ENCODE results near the gene DCC.

DCC gene

DNA sequence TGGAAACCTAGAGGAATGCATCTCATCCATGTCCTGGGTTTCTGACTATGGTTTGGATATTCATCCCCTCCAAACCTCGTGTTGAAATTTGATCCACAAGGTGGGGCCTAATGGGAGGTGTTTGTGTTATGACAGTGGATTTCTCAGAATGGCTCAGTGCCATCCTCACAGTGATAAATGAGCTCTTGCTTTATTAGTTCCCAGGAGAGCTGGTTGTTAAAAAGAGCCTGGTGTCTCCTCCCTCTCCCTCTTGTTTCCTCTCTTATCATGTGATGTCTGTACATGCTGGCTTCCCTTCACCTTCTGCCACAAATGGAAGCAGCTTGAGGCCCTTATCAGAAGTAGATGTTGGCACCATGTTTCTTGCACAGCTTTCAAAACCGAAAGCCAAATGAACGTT is 424.3 kb downstream of the DCC start:
- DNase-seq (ENCODE audit: insufficient read length, low spot score) (no peak), FAIRE-seq (no peak)

DNA sequence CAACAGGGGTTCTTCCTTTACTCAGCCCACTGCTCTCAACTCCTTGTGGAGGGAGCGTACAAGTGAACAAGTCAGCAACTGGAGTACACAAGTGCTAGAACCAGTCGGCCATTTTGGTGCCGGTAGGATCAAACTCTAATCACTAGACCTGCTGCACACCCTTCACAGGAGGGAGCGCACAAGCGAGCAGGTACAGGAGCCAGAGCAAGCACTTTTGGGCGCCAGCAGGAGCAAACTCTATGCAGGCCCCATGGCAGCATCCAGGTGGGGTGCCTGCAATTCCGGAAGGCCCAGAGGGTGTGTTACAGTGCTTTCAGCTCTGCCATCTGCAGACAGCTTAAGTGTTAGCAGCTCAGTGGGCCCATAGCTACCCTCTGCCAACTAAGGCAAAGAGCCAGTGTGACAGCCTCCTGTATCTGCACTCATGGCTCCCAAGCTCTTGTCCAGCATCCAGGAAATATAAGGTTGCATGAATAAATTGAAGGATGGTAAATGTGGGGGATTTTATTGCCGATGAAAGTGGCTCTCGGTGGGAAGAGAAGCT is 426.1 kb downstream of the DCC start:
- DNase-seq (ENCODE audit: insufficient read length, low spot score) (no peak), FAIRE-seq (no peak)

DNA sequence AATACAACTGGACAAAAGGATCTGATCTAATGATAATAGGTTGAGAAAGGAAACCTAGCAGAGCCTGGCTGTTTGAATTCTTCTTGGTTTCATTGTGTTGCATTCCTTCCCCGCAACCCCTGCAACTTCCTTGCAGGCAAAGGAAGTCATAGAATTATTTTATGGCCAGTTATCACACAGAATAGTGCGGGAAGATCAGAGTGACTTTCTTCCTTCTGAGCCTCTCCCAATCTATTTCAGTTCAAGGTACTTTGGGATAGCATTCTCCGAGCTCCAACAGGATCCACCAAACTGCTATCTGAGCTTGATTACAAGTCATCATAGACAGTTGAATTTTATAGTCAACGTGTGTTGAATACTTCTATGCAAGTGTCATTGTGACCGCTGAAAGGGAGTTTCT is 441.1 kb downstream of the DCC start:
- FAIRE-seq (no peak), DNase-seq (ENCODE audit: insufficient read length, low spot score) (no peak)

DNA sequence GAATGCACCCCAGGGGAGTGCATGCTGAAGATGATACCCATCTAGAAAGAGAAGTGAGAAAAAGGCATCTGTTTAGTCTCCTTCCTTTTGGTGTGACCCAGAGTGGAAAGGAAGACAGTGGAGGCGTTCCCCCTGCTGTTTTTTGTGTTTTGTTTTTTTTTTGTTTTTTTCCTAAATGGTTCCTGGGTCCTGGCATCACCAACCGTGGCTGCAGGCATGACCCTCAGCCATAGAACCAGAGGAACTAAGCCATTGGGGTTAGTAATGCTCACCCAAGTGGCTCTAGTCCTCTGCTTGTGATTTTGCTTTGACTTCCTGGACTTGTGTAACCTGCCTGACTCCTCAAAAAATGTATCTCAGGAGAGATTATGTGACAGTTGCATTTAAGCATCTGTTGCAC is 451.3 kb downstream of the DCC start:
- no peak for DNase-seq (ENCODE audit: insufficient read length, low spot score)
- FAIRE-seq = no peak

DNA sequence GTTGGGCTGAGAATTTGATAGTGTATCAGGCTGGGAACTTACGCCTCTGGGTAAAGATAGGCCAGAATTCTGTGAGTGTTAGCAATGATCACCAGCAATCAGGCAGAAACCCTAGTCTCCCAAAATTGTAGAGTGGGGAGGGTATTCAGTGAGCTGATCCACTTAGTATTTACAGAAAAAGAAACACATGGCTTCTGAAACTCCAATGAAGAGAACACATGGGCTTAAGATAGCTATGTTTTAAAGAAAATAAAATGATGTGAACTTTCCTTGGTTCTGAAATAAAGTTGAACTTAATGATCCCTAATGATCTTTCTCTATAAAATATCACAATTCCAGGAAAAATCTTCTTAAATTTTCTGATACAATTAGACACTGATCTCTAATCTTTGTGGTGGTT is 472.8 kb downstream of the DCC start:
- FAIRE-seq = no peak
- DNase-seq (ENCODE audit: insufficient read length, low spot score) = no peak

DNA sequence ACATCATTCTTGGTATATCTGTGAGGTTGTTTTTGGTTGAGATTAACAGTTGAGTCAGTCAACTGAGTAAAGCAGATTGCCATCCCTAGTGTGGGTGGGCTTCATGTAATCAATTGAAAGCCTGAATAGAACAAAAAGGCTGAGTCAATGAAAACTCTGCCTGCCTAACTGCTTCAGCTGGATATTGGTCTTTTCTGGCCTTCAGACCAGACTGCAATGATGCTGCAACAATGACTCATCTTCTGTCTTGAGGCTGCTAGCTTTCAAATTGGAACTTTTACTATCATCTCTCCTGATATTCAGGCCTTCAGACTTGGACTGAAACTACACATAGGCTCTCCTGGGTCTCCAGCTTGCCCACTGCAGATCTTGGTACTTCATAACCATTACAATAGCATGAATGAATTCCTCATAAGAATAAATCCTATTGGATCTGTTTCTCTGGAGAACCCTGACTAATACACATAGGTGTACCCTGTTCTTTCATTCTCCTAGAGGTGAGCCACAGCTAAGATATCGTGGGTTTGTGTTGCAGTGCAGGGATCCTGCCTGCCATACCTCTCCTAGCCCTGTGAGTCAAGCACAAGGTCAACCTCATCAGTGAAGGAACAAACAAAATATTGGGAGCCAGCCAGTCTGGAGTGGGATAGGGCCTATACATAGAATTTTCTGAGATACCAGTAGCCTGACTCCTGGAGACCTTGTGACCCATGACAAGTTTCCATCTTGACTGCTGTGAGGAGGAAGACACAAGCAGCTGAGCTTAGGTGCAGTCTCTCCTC is 473.8 kb downstream of the DCC start:
- DNase-seq (ENCODE audit: insufficient read length, low spot score) (no peak), FAIRE-seq (no peak)

DNA sequence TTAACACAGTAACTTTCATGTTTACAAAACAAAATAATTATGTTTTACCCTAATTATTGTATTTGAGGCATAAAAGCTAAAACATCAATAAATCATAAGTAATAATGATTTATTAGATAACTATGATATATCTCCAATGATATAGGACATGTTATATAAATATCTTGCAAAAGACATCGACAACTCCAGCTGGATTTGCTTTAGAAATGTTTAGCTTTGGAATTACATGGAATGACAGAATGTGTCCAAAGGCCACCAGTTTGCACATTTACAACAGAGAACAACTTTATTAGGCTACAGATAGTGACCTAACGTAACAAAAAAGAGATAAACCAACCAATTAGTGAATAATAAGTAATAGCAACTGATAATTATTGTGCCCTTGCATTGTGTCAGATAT is 475.7 kb downstream of the DCC start:
- no peak for FAIRE-seq

DNA sequence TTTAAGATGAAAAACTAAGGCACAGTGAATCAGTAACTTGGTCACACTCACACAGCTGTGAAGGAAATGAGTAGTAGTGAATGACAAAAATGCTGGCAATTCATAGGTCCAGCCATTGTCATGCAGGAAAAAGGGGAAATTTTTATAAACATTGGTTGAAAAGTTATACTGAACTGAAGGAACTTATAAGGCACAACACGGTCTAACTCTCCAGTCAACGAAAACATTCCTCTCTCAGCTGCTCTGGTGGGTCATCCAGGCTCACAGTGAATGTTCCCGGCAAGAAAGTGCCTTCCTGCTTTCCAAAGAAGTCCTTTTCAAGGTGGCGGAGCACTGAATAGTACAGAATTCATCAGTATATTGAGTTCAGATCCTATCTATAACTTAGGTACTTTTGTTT is 476.1 kb downstream of the DCC start:
- DNase-seq (ENCODE audit: insufficient read length, low spot score) (no peak), FAIRE-seq (no peak)

More for the DNA sequence above, 475.7 kb downstream of the DCC start:
- no peak for DNase-seq (ENCODE audit: insufficient read length, low spot score)

DNA sequence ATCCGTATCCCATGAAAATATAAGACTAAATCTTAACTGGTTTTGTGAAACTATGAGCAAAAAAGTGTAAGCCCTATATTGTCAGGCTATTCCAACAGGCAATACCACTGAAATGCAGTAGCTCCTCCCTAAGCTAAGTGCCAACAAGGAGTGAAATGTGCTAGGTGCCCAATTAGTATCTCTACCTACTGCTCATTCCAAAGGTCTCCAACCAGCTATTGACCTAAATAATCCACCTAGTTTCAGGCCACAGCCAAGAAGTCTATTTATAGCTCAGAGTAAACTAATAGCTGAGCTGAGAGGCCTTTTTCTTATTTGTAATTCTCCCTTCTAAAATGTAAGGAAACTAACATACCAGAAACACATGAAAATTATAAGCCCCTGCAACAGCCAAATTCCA is 482.2 kb downstream of the DCC start:
- FAIRE-seq = no peak
- DNase-seq (ENCODE audit: insufficient read length, low spot score) = no peak

DNA sequence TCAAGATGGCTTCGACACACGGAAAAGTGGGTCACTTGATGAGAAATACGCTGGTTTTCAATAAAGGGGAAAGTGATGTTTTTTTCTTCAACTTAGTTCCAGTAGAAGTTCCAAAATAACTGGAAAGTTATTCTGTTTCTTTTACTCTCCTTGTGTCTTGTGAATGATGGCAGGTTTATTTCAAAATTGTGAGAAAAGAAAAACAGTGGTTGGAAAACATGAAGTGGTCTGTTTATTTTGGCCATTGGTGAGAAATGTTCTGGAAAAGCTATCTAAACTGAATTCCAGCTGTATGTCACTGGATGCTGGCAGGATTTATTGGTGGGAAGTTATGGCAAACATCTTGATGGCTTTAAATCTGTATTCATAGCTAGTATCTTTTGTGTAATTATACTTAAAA is 484.1 kb downstream of the DCC start:
- DNase-seq (ENCODE audit: insufficient read length, low spot score) = no peak
- FAIRE-seq = no peak

DNA sequence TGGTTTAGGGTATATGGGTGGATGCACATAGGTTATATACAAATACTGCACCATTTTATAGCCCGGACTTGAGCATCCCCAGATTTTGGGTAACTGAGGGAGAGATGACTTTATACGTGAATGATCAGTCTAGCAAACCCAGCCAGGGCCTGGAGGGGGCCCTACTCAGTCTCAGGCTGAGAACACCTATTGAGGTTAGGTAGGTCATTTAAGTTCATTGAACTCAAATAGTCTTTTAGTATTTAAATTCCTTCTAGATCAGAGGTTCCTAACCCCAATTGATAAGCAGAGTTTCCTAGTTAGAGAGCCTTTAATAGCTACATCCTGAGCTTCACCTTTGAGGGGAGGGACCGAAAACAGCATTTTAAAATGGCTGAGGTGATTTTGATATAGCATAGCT is 487.0 kb downstream of the DCC start:
- DNase-seq (ENCODE audit: insufficient read length, low spot score) (no peak), FAIRE-seq (no peak)

DNA sequence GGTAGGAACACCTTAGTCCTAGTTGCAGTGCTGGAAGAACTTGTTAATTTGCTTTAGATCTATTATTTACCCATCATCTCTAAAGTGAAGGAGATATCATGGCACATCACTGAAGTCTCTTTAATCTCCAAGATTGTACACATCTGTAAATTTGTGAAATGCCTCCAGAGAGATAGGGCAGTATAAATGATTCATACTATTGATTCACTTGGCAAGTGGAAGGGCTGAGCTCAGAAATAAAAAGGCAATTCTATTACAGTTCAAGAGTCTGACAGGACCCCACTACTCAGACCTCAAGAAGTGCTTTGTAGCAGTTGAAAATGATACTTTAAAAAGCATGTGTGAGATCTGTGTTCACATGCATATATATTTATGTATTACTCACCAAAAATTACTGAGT is 489.3 kb downstream of the DCC start:
- DNase-seq (ENCODE audit: insufficient read length, low spot score) (no peak), FAIRE-seq (no peak)

DNA sequence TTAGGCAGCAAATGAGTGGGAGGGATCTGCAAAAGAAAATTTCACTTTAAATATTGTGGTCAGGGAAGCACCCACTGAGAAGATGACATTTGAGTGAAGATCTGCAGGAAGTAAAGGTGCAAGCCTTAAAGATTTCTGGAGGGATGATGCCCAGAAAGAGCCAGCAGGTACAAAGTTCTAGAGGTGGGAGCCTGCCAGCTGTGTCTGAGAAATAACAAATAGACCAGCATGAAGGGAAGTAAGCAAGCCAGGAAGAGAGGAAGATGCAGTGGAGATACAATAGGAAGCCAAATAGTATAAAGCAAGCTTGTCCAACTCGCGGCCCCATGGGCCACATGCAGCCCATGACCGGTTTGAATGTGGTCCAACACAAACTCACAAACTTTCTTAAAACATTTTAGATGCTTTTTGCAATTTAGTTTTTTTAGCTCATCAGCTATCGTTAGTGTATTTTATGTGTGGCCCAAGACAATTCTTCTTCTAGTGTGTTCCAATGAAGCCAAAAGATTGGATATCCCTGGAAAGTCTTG is 489.9 kb downstream of the DCC start:
- DNase-seq (ENCODE audit: insufficient read length, low spot score) (no peak), FAIRE-seq (no peak)

DNA sequence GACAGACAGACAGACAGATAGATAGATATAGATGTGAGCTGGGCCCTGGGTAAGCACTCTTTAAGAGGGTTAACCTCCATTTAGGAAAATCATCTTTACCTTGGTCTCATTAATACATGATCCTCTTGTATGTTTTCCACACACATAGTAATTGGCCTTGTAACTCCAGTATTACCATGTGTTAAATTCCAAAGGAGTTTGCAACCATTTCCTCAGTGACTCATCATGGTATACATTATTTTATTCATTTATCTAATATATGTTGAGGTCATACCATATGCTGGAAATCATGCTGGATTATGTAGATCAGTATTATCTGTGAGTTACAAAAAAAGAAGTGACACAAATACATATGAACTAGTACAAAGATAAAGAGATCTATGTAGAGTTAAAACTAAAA is 504.3 kb downstream of the DCC start:
- DNase-seq (ENCODE audit: insufficient read length, low spot score) (no peak), FAIRE-seq (no peak)

DNA sequence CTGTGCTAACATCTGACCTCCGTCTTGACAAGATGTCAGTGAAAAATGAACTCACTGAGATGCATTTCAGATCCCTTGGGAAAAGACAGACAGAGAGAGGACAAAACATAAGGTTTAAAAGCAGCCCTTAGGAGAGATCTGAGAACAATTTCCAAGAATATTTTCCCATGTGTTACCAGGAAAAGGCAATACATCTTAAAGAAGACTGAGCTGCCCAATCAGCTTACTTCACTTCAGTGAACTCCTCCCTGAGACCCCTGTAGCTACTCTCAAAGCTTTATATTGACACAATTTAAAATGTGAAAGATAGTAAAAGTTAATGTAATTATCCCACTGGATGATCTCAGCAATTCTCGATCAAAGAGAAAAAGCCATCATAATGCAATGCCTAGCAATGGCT is 505.0 kb downstream of the DCC start:
- DNase-seq (ENCODE audit: insufficient read length, low spot score) (no peak), FAIRE-seq (no peak)

DNA sequence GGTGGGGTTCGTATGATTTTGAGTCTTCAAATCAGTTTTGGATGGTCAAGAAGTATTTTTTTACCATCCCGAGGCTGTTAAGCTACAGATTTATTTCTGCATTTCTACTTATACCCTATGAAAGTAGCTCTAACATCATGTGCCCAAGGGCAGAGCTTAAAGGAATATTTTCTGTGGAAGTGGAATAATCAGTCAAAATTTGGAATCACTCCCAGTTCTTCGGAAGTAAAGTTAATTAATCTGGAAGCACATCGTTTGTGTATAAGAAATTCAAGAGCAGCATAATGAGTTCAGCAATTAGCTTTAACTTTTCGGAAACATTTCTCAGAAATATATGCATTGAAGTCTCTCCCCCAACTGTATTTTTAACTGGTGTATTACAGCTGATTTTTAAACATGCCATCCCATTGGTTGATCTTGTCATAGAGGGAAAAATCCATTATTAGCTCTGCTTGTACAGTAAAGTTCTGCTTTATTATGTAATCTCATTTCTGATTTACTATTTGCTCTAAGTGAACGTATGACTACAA is 510.1 kb downstream of the DCC start:
- DNase-seq (ENCODE audit: insufficient read length, low spot score) (no peak), FAIRE-seq (no peak)

DNA sequence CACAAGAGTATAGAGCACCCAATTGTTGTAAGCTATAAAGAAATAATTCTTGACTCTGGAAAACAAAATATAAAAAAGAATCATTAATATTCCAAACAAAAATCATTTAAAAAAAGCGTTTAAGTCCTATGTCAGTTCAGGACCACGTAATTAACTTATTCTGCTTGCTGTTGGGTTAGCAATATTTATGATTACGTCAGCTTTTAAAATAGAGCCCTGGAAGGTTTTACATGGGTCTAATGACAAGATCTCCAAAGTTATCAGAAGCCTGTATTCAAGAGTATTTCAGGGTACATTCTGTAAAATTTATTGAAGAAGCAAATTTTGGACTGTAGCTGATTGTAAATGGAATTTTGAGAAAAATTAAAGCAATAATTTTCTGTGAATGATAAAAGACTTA is 521.6 kb downstream of the DCC start:
- FAIRE-seq = no peak

DNA sequence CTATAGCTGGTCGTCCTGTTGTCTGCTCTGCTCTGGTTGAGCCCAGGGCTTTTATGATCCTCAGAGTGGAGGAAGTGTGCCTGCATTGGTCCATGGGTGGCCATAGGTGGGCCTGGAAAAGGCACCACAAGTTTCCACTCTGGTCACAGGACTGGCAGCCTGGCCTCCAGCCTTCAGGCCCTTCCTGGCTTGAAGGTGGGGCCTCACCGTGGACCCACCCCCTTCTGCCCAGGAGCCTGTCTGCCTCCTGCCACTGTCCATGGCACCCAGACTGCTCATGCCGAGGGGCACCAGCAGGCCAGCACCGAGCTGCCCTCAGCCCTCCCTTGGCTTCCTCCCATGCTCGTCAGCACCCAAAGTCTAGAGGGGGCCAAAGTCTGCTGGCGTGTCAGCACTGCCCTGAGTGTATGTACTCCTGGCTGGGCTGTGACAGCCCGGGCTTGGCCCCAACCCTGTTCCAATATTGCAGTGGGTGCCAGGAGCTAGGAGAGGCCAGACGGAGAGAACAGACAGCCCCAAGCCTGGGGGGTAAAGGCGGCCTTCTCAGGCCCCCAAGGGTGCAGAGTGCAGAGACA is 529.4 kb downstream of the DCC start:
- no peak for DNase-seq (ENCODE audit: insufficient read length, low spot score)
- no peak for FAIRE-seq

More for the DNA sequence above, 521.6 kb downstream of the DCC start:
- DNase-seq (ENCODE audit: insufficient read length, low spot score) = no peak

DNA sequence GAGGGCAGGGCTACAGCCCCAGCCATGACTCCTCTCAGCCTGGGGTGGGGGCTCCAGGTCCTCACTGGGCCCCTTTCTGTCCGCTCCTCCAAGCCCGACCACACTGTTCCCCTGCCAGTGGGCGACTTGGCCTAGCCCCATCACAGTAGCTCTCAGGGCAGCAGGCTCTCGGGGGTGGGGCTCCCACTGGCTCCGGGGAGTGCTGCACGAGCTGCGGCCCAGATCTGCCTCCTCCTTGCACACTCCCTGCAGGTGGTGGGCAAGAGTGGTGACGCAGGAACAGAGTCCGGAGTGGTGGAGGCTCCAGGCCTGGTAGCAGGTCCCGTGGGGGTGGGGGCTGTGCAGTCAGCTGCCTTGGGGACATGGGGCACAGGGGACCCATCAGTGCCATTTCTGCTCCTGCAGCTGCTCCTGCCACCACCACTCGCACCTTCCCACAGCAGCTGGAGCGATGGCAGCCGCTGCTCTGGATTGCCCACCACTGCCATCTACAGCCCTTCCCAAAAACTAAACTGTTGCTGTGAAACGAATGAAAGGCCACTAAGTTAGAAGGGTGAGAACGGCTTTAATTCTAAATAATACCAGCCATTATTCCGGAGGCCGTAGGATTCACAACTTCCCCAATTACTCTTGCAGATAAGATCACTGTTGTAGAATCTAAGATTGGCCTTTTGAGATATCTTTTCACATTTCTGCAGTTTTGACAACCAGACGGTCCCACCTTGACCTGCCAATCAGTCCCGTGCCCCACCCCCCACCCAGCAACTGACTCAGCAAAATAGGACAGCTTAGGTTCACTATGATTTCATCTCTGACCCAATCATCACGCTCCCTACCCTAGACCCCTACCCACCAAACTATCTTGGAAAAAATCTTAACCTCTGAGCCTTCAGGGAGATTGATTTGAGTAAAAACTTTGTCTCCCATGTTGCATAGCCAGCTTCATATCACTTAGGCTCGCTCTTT is 530.2 kb downstream of the DCC start:
- no peak for FAIRE-seq
- no peak for DNase-seq (ENCODE audit: insufficient read length, low spot score)

DNA sequence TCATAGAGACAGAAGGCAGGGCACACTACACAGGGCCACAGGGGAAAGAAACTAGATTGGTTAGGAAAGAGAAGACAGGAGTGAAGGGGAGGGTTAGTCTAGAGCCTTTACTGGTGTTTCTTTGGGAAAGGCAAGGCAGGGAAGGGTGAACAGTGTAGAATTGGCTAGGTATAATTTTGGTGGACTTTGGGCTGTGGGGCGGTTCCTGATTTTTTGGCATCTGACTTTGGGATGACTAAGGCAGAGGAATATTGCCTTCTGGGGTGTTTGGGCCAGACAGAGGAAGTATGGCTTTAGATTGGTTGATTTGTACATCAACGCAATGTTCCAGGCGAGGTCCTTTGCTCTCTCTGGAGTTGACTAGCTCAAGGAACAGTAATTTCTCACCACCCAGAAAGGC is 534.8 kb downstream of the DCC start:
- no peak for DNase-seq (ENCODE audit: insufficient read length, low spot score)
- FAIRE-seq = no peak

DNA sequence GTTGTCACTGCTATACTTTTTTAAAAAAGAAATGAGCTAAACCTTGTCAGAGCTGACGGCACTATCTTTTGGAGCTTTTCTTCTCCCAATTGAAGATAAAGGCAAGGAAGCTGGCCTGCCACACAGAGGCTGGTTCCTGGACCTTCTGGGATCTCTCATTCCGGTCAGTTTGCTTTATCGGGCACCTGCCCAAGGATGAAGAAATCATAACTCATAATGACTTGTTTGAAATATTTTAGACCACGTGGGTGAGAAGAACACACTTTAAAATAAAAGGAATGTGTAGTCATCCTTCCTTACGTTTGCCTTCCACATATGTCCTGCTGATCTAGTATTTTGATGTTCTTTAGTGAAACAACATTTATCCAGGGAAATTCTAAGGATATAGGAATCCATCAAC is 535.7 kb downstream of the DCC start:
- no peak for FAIRE-seq

More for the DNA sequence above, 535.7 kb downstream of the DCC start:
- DNase-seq (ENCODE audit: insufficient read length, low spot score) = no peak
